K562 (cell line): Measurements from ENCODE around the gene FCHO2. TPM values are rescaled to one million over a fixed set of nuclear protein-coding genes. Genes with fewer than 3 reads are reported as not detected.

ENCODE experiments used
- ADNP ChIP-seq: fragments of 200-800 bp; sonication (Bioruptor generic); IDR thresholded peaks from 2 replicates; pipeline ENCODE4 v1.6.1; 2016; ENCODE audit warnings: missing genetic modification characterization, missing compliant biosample characterization
- CBX2 ChIP-seq: fragments of 200-600 bp; sonication (generic); IDR thresholded peaks from one replicate; pipeline ENCODE4 v1.6.1; 2012; ENCODE audit warnings: mild to moderate bottlenecking, low read length, inconsistent platforms; ENCODE audit not compliant: insufficient read depth, poor library complexity, severe bottlenecking
- FOXA1 ChIP-seq: fragments of 450-650 bp; IDR thresholded peaks from 2 replicates; pipeline ENCODE4 v1.6.1; 2016; ENCODE audit warnings: mild to moderate bottlenecking, borderline replicate concordance
- HDAC2 ChIP-seq: fragments of 450-650 bp; IDR thresholded peaks from 2 replicates; pipeline ENCODE4 v1.6.1; 2016; ENCODE audit warnings: mild to moderate bottlenecking
- HEY1 ChIP-seq: fragments of 250-450 bp; sonication (Bioruptor Pico); IDR thresholded peaks from 2 replicates; pipeline ENCODE4 v1.5.0; 2020; ENCODE audit warnings: mild to moderate bottlenecking, moderate library complexity, borderline replicate concordance
- HSF4 ChIP-seq: fragments of 250-450 bp; sonication (Bioruptor Pico); IDR thresholded peaks from 2 replicates; pipeline ENCODE4 v2.1.2; 2022; ENCODE audit warnings: mild to moderate bottlenecking, moderate library complexity, borderline replicate concordance
- LEF1 ChIP-seq: fragments of 450-650 bp; IDR thresholded peaks from 2 replicates; pipeline ENCODE4 v1.6.1; 2016; ENCODE audit warnings: mild to moderate bottlenecking
- MEIS2 ChIP-seq: fragments of 450-650 bp; IDR thresholded peaks from 2 replicates; pipeline ENCODE4 v1.6.1; 2014; ENCODE audit warnings: mild to moderate bottlenecking; ENCODE audit not compliant: partially characterized antibody
- MTA1 ChIP-seq: fragments of 450-650 bp; IDR thresholded peaks from 2 replicates; pipeline ENCODE4 v1.6.1; 2017; ENCODE audit warnings: borderline replicate concordance
- NFE2L1 ChIP-seq: fragments of 450-650 bp; IDR thresholded peaks from 2 replicates; pipeline ENCODE4 v1.6.1; 2016; ENCODE audit warnings: missing genetic modification characterization, low read depth, mild to moderate bottlenecking, missing compliant biosample characterization, moderate library complexity, borderline replicate concordance
- NR0B1 ChIP-seq: fragments of 450-650 bp; IDR thresholded peaks from one replicate; pipeline ENCODE4 v1.6.1; 2018; ENCODE audit warnings: mild to moderate bottlenecking, moderate library complexity; ENCODE audit not compliant: partially characterized antibody
- NR2C2 ChIP-seq, 2 experiments: fragments of 200-800 bp in 1 of 2; sonication (Bioruptor generic) in 1 of 2; sonication (generic) in 1 of 2; formaldehyde crosslinking in 1 of 2; IDR thresholded peaks; 2 replicates each; pipeline versions ENCODE4 v1.6.1 to v1.8.0; 2016 to 2022; ENCODE audit warnings: mild to moderate bottlenecking in 1 of 2, missing compliant biosample characterization in 1 of 2, missing genetic modification characterization in 1 of 2, missing genetic modification reagents in 1 of 2
- NR3C1 ChIP-seq: sonication (generic); formaldehyde crosslinking; IDR thresholded peaks from 2 replicates; pipeline ENCODE4 v1.8.1; 2022; ENCODE audit warnings: missing genetic modification reagents
- POLR2AphosphoS2 ChIP-seq: IDR thresholded peaks from 2 replicates; pipeline ENCODE4 v1.6.1; 2012; ENCODE audit warnings: low read length, improper control_type of control experiment
- PTTG1 ChIP-seq: fragments of 450-650 bp; IDR thresholded peaks from 2 replicates; pipeline ENCODE4 v1.6.1; 2016; ENCODE audit warnings: low read depth, mild to moderate bottlenecking, missing genetic modification characterization, missing compliant biosample characterization
- RBM34 ChIP-seq: fragments of 200-400 bp; formaldehyde crosslinking; IDR thresholded peaks from 2 replicates; pipeline ENCODE4 v1.6.1; 2018; ENCODE audit warnings: low read length, borderline replicate concordance; ENCODE audit not compliant: insufficient read depth
- SRSF7 ChIP-seq: fragments of 200-400 bp; formaldehyde crosslinking; optimal IDR thresholded peaks from 2 replicates; pipeline ENCODE3; 2017; ENCODE audit warnings: mild to moderate bottlenecking, low read depth, low read length
- TBP ChIP-seq: optimal IDR thresholded peaks from 2 replicates; pipeline ENCODE3; 2011; ENCODE audit warnings: low read depth, low read length, improper control_type of control experiment
- ZBED1 ChIP-seq: IDR thresholded peaks from 2 replicates; pipeline ENCODE4 v1.6.1; 2014
- ZFPM2 ChIP-seq: fragments of 250-450 bp; sonication (Bioruptor Pico); IDR thresholded peaks from 2 replicates; pipeline ENCODE4 v1.5.1; 2022; ENCODE audit warnings: mild to moderate bottlenecking
- ZNF121 ChIP-seq: sonication (generic); formaldehyde crosslinking; conservative IDR thresholded peaks from 2 replicates; pipeline ENCODE4 v1.8.0; 2022; ENCODE audit warnings: missing genetic modification reagents
- ZNF23 ChIP-seq: fragments of 250-450 bp; sonication (Bioruptor Pico); IDR thresholded peaks from 2 replicates; pipeline ENCODE4 v1.4.0; 2020; ENCODE audit warnings: mild to moderate bottlenecking
- ZNF507 ChIP-seq: conservative IDR thresholded peaks from 2 replicates; pipeline ENCODE4 v1.6.1; 2017; ENCODE audit warnings: missing genetic modification characterization, missing compliant biosample characterization
- ZSCAN32 ChIP-seq: fragments of 450-650 bp; formaldehyde crosslinking; IDR thresholded peaks from 2 replicates; pipeline ENCODE4 v1.4.0; 2020; ENCODE audit warnings: mild to moderate bottlenecking, moderate library complexity
- polyA plus RNA-seq, 8 experiments: library from polyadenylated mRNA; depleted of rRNA in 4 of 8; stranded (reverse) in 5 of 8; unstranded in 3 of 8; fragments of >200 nt; fragmentation: Nextera tagmentation in 2 of 8; fragmentation: Illumina TruSeq in 1 of 8; extraction: Ambion mirVana in 2 of 8; extraction: Trizol in 1 of 8; gene quantifications; 2 replicates each; pipeline versions ENCODE4 v1.2.1 to v1.2.3, GENCODE V29; 2011 to 2014; ENCODE audit warnings: inconsistent platforms in 1 of 8, missing spikeins in 1 of 8
- total RNA-seq, 7 experiments: library from RNA; depleted of rRNA in 6 of 7; stranded (reverse); fragments of >200 nt in 6 of 7; fragmentation: Illumina TruSeq in 2 of 7; extraction: Trizol in 2 of 7; gene quantifications; 2 replicates each; pipeline versions ENCODE4 v1.2.1 to v1.2.3, GENCODE V29; 2011 to 2021; ENCODE audit warnings: low replicate concordance in 1 of 7
- TF ChIP-seq, protein P1 (sequence below), 2 experiments: IDR thresholded peaks; 2 replicates each; pipeline ENCODE4 v1.6.1; 2011; ENCODE audit warnings: borderline replicate concordance in 1 of 2, control low read depth in 1 of 2, low read depth in 1 of 2, low read length in 1 of 2, mild to moderate bottlenecking in 1 of 2, mixed read lengths in 1 of 2, moderate library complexity in 1 of 2; ENCODE audit not compliant: insufficient read depth in 1 of 2, insufficient read length in 1 of 2, poor library complexity in 1 of 2, severe bottlenecking in 1 of 2; ENCODE audit errors: extremely low read depth in 1 of 2
- TF ChIP-seq, protein P2 (sequence below): fragments of 250-450 bp; sonication (Bioruptor Pico); IDR thresholded peaks from 2 replicates; pipeline ENCODE4 v1.4.0; 2020; ENCODE audit warnings: mild to moderate bottlenecking

Gene FCHO2
- total and polyA plus RNA-seq, 9 of the 15 experiments (the other 6 are each of a cell fraction or from before 2014, with no cell fraction given) = 4.4 to 13.4 (median 8.3) TPM

- TF ChIP-seq NR0B1 = no peak
- no peak for TF ChIP-seq LEF1
- TF ChIP-seq SRSF7 = no peak
- no peak for TF ChIP-seq ZBED1
- no peak for TF ChIP-seq PTTG1
- no peak for TF ChIP-seq ADNP (tag)
- TF ChIP-seq ZNF23 = no peak
- TF ChIP-seq, protein P1, sequence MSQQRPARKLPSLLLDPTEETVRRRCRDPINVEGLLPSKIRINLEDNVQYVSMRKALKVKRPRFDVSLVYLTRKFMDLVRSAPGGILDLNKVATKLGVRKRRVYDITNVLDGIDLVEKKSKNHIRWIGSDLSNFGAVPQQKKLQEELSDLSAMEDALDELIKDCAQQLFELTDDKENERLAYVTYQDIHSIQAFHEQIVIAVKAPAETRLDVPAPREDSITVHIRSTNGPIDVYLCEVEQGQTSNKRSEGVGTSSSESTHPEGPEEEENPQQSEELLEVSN (IDR thresholded peaks at IDR 0.05; ENCODE audit: borderline replicate concordance in 1 of 2, extremely low read depth in 1 of 2, insufficient read depth in 1 of 2, insufficient read length in 1 of 2, low read depth in 1 of 2, low read length in 1 of 2, poor library complexity in 1 of 2, severe bottlenecking in 1 of 2) = peak; percentile 13 to 75
- no peak for TF ChIP-seq CBX2
- TF ChIP-seq HEY1 (CRISPR knock-in tag) = 0 out of 2 replicates have a peak, but pooled peaks have one; percentile 44
- TF ChIP-seq HDAC2 = no peak
- no peak for TF ChIP-seq HSF4 (CRISPR knock-in tag)
- TF ChIP-seq NR3C1 (CRISPR knock-in tag) = no peak
- TF ChIP-seq FOXA1 = peak; percentile 90
- peak; percentile 84 for TF ChIP-seq TBP
- peak; percentile 85 for TF ChIP-seq MEIS2
- TF ChIP-seq, protein P2, sequence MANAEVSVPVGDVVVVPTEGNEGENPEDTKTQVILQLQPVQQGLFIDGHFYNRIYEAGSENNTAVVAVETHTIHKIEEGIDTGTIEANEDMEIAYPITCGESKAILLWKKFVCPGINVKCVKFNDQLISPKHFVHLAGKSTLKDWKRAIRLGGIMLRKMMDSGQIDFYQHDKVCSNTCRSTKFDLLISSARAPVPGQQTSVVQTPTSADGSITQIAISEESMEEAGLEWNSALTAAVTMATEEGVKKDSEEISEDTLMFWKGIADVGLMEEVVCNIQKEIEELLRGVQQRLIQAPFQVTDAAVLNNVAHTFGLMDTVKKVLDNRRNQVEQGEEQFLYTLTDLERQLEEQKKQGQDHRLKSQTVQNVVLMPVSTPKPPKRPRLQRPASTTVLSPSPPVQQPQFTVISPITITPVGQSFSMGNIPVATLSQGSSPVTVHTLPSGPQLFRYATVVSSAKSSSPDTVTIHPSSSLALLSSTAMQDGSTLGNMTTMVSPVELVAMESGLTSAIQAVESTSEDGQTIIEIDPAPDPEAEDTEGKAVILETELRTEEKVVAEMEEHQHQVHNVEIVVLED = peak; percentile 55
- peak; percentile 43; the same call in 1 of the 2 replicates for TF ChIP-seq NR2C2 (CRISPR knock-in tag; IDR thresholded peaks at IDR 0.05)
- TF ChIP-seq NR2C2 (tag; IDR thresholded peaks at IDR 0.05) = peak; percentile 77
- no peak for TF ChIP-seq ZFPM2 (CRISPR knock-in tag)
- no peak for TF ChIP-seq MTA1
- TF ChIP-seq POLR2AphosphoS2 = no peak; the same call in 1 of the 2 replicates
- no peak for TF ChIP-seq NFE2L1 (tag)
- no peak for TF ChIP-seq RBM34
- no peak for TF ChIP-seq ZNF121 (CRISPR knock-in tag)
- no peak for TF ChIP-seq ZNF507 (tag)
- no peak for TF ChIP-seq ZSCAN32
These were observed at the start of gene FCHO2 (continued) for GRCh38 chr5:72955768-72956323.
